ENCODE results near the gene MGAT5B. TPM values are rescaled to one million over a fixed set of nuclear protein-coding genes. Genes with fewer than 3 reads are reported as not detected.

The MGAT5B gene
- total and polyA plus RNA-seq, 9 of the 15 experiments (the other 6 are each of a cell fraction or from before 2014, with no cell fraction given) = 0.09 to 0.43 (median 0.18) TPM; not detected in 4

GRCh38 chr17:76943781-76944213 is 75.6 kb downstream of the MGAT5B start:
- Histone ChIP-seq H3K4me3 (no peak overlapping the region), H3K79me2 (ENCODE audit: control insufficient read depth, insufficient read depth, low read length) (no peaks in the 10 kb centered on the region), H2AFZ (ENCODE audit: low read depth, low read length) (no peak overlapping the region), H3K9ac (ENCODE audit: insufficient read depth in 1 of 2, low read depth in 2 of 2, low read length in 2 of 2) (no peak overlapping the region), H3K4me1 (replicated peaks in 1 of 2; ENCODE audit: control insufficient read depth in 2 of 2, insufficient read depth in 2 of 2, low read length in 2 of 2) (peaks cover 0 to 6% of the 10 kb centered on the region in 2 experiments; a peak in 1 of 5 replicates), H3K9me3 (replicated peaks; ENCODE audit: control insufficient read depth, insufficient read depth, low read depth, low read length) (no peaks in the 10 kb centered on the region), H3K4me2 (ENCODE audit: insufficient read depth, low read length) (no peak overlapping the region), H3K36me3 (ENCODE audit: control insufficient read depth, insufficient read depth, low read length) (no peaks in the 10 kb centered on the region), H4K20me1 (replicated peaks; ENCODE audit: control insufficient read depth, insufficient read depth, low read length) (peaks cover 16% of the 10 kb centered on the region; the same call in 1 of the 2 replicates), H3K27me3 (ENCODE audit: control insufficient read depth in 2 of 2, insufficient read depth in 2 of 2, low read length in 2 of 2) (peaks cover 20 to 66% of the 10 kb centered on the region in 2 experiments; a peak in 4 of 5 replicates), H3K9me1 (ENCODE audit: control insufficient read depth, insufficient read depth, low read length) (no peaks in the 10 kb centered on the region), H3K27ac (ENCODE audit: extremely low read depth, low read depth, low read length) (no peak overlapping the region)
- BruUV-seq (replicated peaks) = no TSS peak
- FAIRE-seq (no peak), ATAC-seq (peak; percentile 47; the same call in 2 of the 3 replicates), DNase-seq (ENCODE audit: extremely low read depth in 1 of 4, low spot score in 3 of 4) (no peak)
- intact Hi-C loops (cut with micrococcal nuclease) = loop anchor here (10.0 kb wide), 1 partner anchor 79 kb away; the partner anchor contains the start of gene MGAT5B
- 4% methylated on average over 9 of the region's 9 CpGs for WGBS (ENCODE audit: insufficient coverage, low coverage, missing lambda C conversion rate)
- in situ Hi-C loops (cut with MboI) = no loop called here
- ChIA-PET CTCF (ENCODE audit: low intra/inter-chr PET ratio) (no interaction called here), POLR2A (no interaction called here)
- TF ChIP-seq, protein P1, sequence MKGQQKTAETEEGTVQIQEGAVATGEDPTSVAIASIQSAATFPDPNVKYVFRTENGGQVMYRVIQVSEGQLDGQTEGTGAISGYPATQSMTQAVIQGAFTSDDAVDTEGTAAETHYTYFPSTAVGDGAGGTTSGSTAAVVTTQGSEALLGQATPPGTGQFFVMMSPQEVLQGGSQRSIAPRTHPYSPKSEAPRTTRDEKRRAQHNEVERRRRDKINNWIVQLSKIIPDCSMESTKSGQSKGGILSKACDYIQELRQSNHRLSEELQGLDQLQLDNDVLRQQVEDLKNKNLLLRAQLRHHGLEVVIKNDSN (CRISPR knock-in tag; IDR thresholded peaks at IDR 0.05) = peak; percentile 36; the same call in 1 of the 2 replicates
- TF ChIP-seq SMARCC2 (IDR thresholded peaks at IDR 0.05; ENCODE audit: low read depth) (no peak), CSDE1 (IDR thresholded peaks at IDR 0.05) (no peak)

- no TSS peak for BruUV-seq (replicated peaks)
- no peak for FAIRE-seq
- in situ Hi-C loops (cut with MboI) (no loop called here), intact Hi-C loops (cut with micrococcal nuclease) (loop anchor here (10.0 kb wide), 1 partner anchor 80 kb away; the partner anchor contains the start of gene MGAT5B)
- Histone ChIP-seq H2AFZ (ENCODE audit: low read depth, low read length) (no peak overlapping the region), H3K79me2 (ENCODE audit: control insufficient read depth, insufficient read depth, low read length) (no peaks in the 10 kb centered on the region), H3K4me2 (ENCODE audit: insufficient read depth, low read length) (no peak overlapping the region), H3K4me3 (no peak overlapping the region), H4K20me1 (replicated peaks; ENCODE audit: control insufficient read depth, insufficient read depth, low read length) (peaks cover 16% of the 10 kb centered on the region; the same call in 1 of the 2 replicates), H3K9me1 (ENCODE audit: control insufficient read depth, insufficient read depth, low read length) (no peaks in the 10 kb centered on the region), H3K27me3 (ENCODE audit: control insufficient read depth in 2 of 2, insufficient read depth in 2 of 2, low read length in 2 of 2) (peaks cover 20 to 73% of the 10 kb centered on the region in 2 experiments; a peak in 4 of 5 replicates), H3K4me1 (replicated peaks in 1 of 2; ENCODE audit: control insufficient read depth in 2 of 2, insufficient read depth in 2 of 2, low read length in 2 of 2) (peaks cover 0 to 9% of the 10 kb centered on the region in 2 experiments; a peak in 1 of 5 replicates), H3K27ac (ENCODE audit: extremely low read depth, low read depth, low read length) (no peak overlapping the region), H3K9me3 (replicated peaks; ENCODE audit: control insufficient read depth, insufficient read depth, low read depth, low read length) (no peaks in the 10 kb centered on the region), H3K9ac (ENCODE audit: insufficient read depth in 1 of 2, low read depth in 2 of 2, low read length in 2 of 2) (no peak overlapping the region), H3K36me3 (ENCODE audit: control insufficient read depth, insufficient read depth, low read length) (no peaks in the 10 kb centered on the region)
- ChIA-PET CTCF (ENCODE audit: low intra/inter-chr PET ratio) (no interaction called here), POLR2A (no interaction called here)
- ATAC-seq = no peak
- no peak for DNase-seq (ENCODE audit: extremely low read depth in 1 of 4, low spot score in 3 of 4)
- 4% methylated on average over 16 of the region's 16 CpGs for WGBS (ENCODE audit: insufficient coverage, low coverage, missing lambda C conversion rate)
- TF ChIP-seq PHTF2 (CRISPR knock-in tag; IDR thresholded peaks at IDR 0.05) (no peak), MBD2 (IDR thresholded peaks at IDR 0.05; ENCODE audit: borderline replicate concordance, low read depth) (no peak), NONO (IDR thresholded peaks at IDR 0.05; ENCODE audit: low read depth in 2 of 2, low read length in 1 of 2) (no peak), DIDO1 (tag; IDR thresholded peaks at IDR 0.05; ENCODE audit: low read depth) (no peak), FOXK1 (CRISPR knock-in tag; IDR thresholded peaks at IDR 0.05; ENCODE audit: borderline replicate concordance) (no peak), PTRF (tag; IDR thresholded peaks at IDR 0.05) (no peak), SP1 (CRISPR knock-in tag; IDR thresholded peaks at IDR 0.05) (no peak), SMARCE1 (IDR thresholded peaks at IDR 0.05) (no peak), XRCC4 (IDR thresholded peaks at IDR 0.05; ENCODE audit: extremely low read depth, insufficient read depth, insufficient read length) (no peak), MAFG (tag; conservative IDR thresholded peaks at IDR 0.05) (no peak), ZNF780A (CRISPR knock-in tag; IDR thresholded peaks at IDR 0.05) (no peak), RFX5 (IDR thresholded peaks at IDR 0.05; ENCODE audit: low read depth, low read length) (no peak)
- TF ChIP-seq, protein P2, sequence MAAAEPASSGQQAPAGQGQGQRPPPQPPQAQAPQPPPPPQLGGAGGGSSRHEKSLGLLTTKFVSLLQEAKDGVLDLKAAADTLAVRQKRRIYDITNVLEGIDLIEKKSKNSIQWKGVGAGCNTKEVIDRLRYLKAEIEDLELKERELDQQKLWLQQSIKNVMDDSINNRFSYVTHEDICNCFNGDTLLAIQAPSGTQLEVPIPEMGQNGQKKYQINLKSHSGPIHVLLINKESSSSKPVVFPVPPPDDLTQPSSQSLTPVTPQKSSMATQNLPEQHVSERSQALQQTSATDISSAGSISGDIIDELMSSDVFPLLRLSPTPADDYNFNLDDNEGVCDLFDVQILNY (CRISPR knock-in tag; IDR thresholded peaks at IDR 0.05) = no peak
These were observed 76.3 kb downstream of the MGAT5B start for GRCh38 chr17:76944477-76944876.
